SU-DHL-6 (cell line): Measurements from ENCODE around the gene TBC1D22A.

ENCODE experiments used
- H2AFZ ChIP-seq: fragments of 200-600 bp; sonication (generic); 2 replicates; pipeline ENCODE4 v1.6.1; 2014; ENCODE audit warnings: low read depth, mild to moderate bottlenecking, moderate library complexity, mixed read lengths, antibody characterized with exemption, low read length; ENCODE audit not compliant: severe bottlenecking
- H3F3A ChIP-seq: fragments of 200-600 bp; shearing (Covaris generic); 2 replicates; pipeline ENCODE4 v1.6.0; 2016; ENCODE audit warnings: antibody characterized with exemption, mild to moderate bottlenecking; ENCODE audit not compliant: insufficient read depth
- H3K27ac ChIP-seq: fragments of 200-600 bp; sonication (generic); 2 replicates; pipeline ENCODE4 v1.5.1; 2016; ENCODE audit warnings: low read depth, mild to moderate bottlenecking, low read length, moderate library complexity, mixed read lengths
- H3K27me3 ChIP-seq: fragments of 200-600 bp; sonication (generic), shearing (Covaris generic); 2 replicates; pipeline ENCODE4 v1.6.0; 2014; ENCODE audit warnings: mild to moderate bottlenecking, low read length
- H3K36me3 ChIP-seq: fragments of 200-600 bp; sonication (generic); 2 replicates; pipeline ENCODE4 v1.6.1; 2014; ENCODE audit warnings: mild to moderate bottlenecking, low read length, mixed read lengths
- H3K4me2 ChIP-seq: fragments of 300-600, 200-600 bp; shearing (Covaris generic), sonication (generic); 2 replicates; pipeline ENCODE4 v1.6.0; 2014; ENCODE audit warnings: low read length, low read depth, mild to moderate bottlenecking; ENCODE audit not compliant: poor library complexity, severe bottlenecking
- H3K4me3 ChIP-seq: fragments of 200-600 bp; sonication (generic); 2 replicates; pipeline ENCODE4 v1.5.1; 2014; ENCODE audit warnings: antibody characterized with exemption, low read length, mild to moderate bottlenecking, mixed read lengths; ENCODE audit not compliant: insufficient read depth, poor library complexity, severe bottlenecking
- H3K79me2 ChIP-seq: fragments of 200-600 bp; sonication (generic); 2 replicates; pipeline ENCODE4 v1.6.1; 2014; ENCODE audit warnings: mild to moderate bottlenecking, low read length, moderate library complexity; ENCODE audit not compliant: insufficient read depth
- H3K9ac ChIP-seq: fragments of 200-600 bp; sonication (generic); 2 replicates; pipeline ENCODE4 v1.7.0; 2014; ENCODE audit warnings: mild to moderate bottlenecking, low read length
- H3K9me2 ChIP-seq: fragments of 200-600 bp; sonication (generic); replicated peaks from 2 replicates; pipeline ENCODE4 v1.6.1; 2014; ENCODE audit warnings: low read length; ENCODE audit not compliant: insufficient read depth
- H3K9me3 ChIP-seq: fragments of 200-600 bp; sonication (generic); 2 replicates; pipeline ENCODE4 v1.6.1; 2014; ENCODE audit warnings: low read length, mixed read lengths; ENCODE audit not compliant: insufficient read depth
- H4K20me1 ChIP-seq: fragments of 200-600 bp; sonication (generic); 2 replicates; pipeline ENCODE4 v1.6.1; 2014; ENCODE audit warnings: low read depth, mild to moderate bottlenecking, antibody characterized with exemption, low read length, moderate library complexity, mixed read lengths
- EZH2phosphoT487 ChIP-seq: fragments of 200-600 bp; sonication (generic), shearing (Covaris generic); conservative IDR thresholded peaks from 2 replicates; pipeline ENCODE4 v1.6.1; 2018; ENCODE audit warnings: mild to moderate bottlenecking, antibody characterized with exemption, low read length, moderate library complexity, mixed read lengths
- TF ChIP-seq, protein P1 (sequence below): fragments of 200-600 bp; sonication (generic); IDR thresholded peaks from one replicate; pipeline ENCODE4 v1.5.1; 2017; ENCODE audit warnings: antibody characterized with exemption, mild to moderate bottlenecking, low read length, moderate library complexity; ENCODE audit not compliant: insufficient read depth, poor library complexity, severe bottlenecking

TBC1D22A gene

DNA sequence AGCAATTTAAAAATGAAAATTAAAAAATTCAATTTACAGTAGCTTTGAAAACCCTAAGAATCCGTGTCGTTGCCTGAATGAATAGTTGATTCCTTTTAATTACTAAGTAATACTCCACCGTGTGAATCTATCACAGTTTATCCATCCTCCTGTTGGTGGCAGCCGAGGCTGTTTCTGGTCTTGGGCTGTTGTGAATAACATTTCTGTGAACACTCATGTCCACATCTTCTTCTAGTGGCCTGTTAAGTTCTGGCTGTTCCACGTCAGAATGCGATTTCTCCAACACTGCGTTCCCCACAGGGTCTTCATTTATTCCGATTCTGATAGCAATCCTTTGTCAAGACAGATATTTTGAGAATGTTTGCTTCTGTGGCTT, 223.0 kb downstream of the TBC1D22A start:
- H3K36me3 ChIP-seq: no peaks in the 10 kb centered on the region
- H3K9ac ChIP-seq: no peak overlapping the region
- H3K27ac ChIP-seq: no peak overlapping the region
- H3K79me2 ChIP-seq: no peaks in the 10 kb centered on the region
- no peaks in the 10 kb centered on the region for H3K9me3 ChIP-seq
- no peaks in the 10 kb centered on the region for H3F3A ChIP-seq
- H4K20me1 ChIP-seq: no peaks in the 10 kb centered on the region; the same call in 1 of the 2 replicates
- TF ChIP-seq, protein P1, sequence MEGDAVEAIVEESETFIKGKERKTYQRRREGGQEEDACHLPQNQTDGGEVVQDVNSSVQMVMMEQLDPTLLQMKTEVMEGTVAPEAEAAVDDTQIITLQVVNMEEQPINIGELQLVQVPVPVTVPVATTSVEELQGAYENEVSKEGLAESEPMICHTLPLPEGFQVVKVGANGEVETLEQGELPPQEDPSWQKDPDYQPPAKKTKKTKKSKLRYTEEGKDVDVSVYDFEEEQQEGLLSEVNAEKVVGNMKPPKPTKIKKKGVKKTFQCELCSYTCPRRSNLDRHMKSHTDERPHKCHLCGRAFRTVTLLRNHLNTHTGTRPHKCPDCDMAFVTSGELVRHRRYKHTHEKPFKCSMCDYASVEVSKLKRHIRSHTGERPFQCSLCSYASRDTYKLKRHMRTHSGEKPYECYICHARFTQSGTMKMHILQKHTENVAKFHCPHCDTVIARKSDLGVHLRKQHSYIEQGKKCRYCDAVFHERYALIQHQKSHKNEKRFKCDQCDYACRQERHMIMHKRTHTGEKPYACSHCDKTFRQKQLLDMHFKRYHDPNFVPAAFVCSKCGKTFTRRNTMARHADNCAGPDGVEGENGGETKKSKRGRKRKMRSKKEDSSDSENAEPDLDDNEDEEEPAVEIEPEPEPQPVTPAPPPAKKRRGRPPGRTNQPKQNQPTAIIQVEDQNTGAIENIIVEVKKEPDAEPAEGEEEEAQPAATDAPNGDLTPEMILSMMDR: no peak
- no peak for TF ChIP-seq EZH2phosphoT487
- H2AFZ ChIP-seq: no peak overlapping the region
- no peaks in the 10 kb centered on the region for H3K27me3 ChIP-seq
- no peaks in the 10 kb centered on the region for H3K9me2 ChIP-seq
- no peak overlapping the region for H3K4me3 ChIP-seq
- no peak overlapping the region for H3K4me2 ChIP-seq

DNA sequence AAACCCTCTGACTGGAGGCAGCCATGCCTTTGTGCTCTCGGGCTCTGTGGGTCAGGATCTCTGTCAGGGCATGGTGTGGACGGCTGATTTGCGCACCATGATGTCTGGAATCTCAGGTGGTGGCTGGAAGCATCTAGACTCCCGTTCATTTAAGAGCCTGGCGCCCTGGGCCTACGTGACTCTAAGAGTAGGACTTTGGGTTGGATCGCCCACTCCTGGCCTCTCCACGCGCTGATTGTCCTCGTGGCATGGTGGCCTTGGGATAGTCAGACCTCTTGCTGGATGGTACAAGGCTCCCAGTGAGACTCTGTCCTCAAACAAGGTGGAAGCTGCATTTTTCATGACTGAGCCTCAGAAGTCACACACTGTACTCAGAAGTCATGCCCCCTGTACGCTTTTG, 224.3 kb downstream of the TBC1D22A start:
- Histone ChIP-seq H3K9ac (no peak overlapping the region), H3K27me3 (no peaks in the 10 kb centered on the region), H3K27ac (no peak overlapping the region), H3K79me2 (no peaks in the 10 kb centered on the region), H3K36me3 (no peaks in the 10 kb centered on the region), H3F3A (no peaks in the 10 kb centered on the region), H4K20me1 (no peaks in the 10 kb centered on the region; the same call in 1 of the 2 replicates), H3K4me2 (no peak overlapping the region), H3K4me3 (no peak overlapping the region), H3K9me3 (no peaks in the 10 kb centered on the region), H2AFZ (no peak overlapping the region), H3K9me2 (no peaks in the 10 kb centered on the region)
- no peak for TF ChIP-seq EZH2phosphoT487
- TF ChIP-seq, protein P1: no peak

DNA sequence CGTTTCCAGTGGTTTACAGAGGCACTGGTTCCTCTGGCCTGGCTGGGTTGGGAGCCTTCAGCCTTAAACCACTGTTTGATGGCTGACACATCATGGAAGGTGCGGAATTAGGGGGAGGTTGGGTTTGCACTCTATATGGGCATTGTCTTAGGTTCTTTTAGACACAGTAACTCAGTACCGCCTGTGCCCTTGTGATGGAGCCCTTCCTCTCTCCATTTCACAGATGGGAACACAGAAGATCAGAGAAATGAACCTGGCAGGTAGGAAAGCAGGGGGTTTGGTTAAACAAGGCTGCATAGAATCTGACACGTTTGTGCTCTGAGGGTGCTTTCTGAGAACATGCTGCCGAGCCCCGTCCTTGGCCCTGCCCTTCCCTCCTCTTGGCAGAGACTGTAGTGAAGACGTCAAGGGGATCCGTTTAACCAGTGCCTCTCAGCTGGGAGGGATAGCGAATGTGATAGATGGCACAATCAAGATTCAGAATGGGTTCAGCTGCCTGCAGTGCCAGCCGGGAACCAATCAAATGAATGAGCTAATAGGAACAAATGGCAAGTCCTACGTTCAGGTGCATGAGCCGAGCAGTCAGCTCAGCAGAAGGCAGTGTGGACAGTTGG, 228.6 kb downstream of the TBC1D22A start:
- Histone ChIP-seq H3K9me3 (no peaks in the 10 kb centered on the region), H3K27ac (no peak overlapping the region), H3K9me2 (no peaks in the 10 kb centered on the region), H3K27me3 (no peaks in the 10 kb centered on the region), H3K4me3 (no peak overlapping the region), H3K4me2 (no peak overlapping the region), H3F3A (no peaks in the 10 kb centered on the region), H3K79me2 (no peaks in the 10 kb centered on the region), H4K20me1 (no peaks in the 10 kb centered on the region; the same call in 1 of the 2 replicates), H2AFZ (no peak overlapping the region), H3K9ac (no peak overlapping the region), H3K36me3 (no peaks in the 10 kb centered on the region)
- TF ChIP-seq, protein P1: no peak
- TF ChIP-seq EZH2phosphoT487: no peak
